HCT116 (cell line): ENCODE measurements around the gene TBXAS1.

ENCODE experiments used
- CBX3 ChIP-seq: IDR thresholded peaks from 2 replicates; pipeline ENCODE4 v1.6.1; 2012; ENCODE audit warnings: low read depth
- CTCF ChIP-seq, 3 experiments: fragments of 200-600 bp in 1 of 3; sonication (generic) in 1 of 3; IDR thresholded peaks in 2 of 3; conservative IDR thresholded peaks in 1 of 3; 2 replicates each; pipeline ENCODE4 v1.5.1; 2012 to 2017; ENCODE audit warnings: low read depth in 2 of 3, low read length in 2 of 3, antibody characterized with exemption in 1 of 3, borderline replicate concordance in 1 of 3, control low read depth in 1 of 3, mild to moderate bottlenecking in 1 of 3, mixed read lengths in 1 of 3, mixed run types in 1 of 3, moderate library complexity in 1 of 3; ENCODE audit not compliant: insufficient read depth in 1 of 3
- FOSL1 ChIP-seq: IDR thresholded peaks from 2 replicates; pipeline ENCODE4 v1.6.1; 2012; ENCODE audit warnings: low read depth
- JUND ChIP-seq: IDR thresholded peaks from 2 replicates; pipeline ENCODE4 v1.6.1; 2012
- MAX ChIP-seq: IDR thresholded peaks from 2 replicates; pipeline ENCODE4 v1.6.1; 2012
- POLR2A ChIP-seq: IDR thresholded peaks from 2 replicates; pipeline ENCODE4 v1.7.0; 2011; ENCODE audit warnings: borderline replicate concordance; ENCODE audit not compliant: insufficient read depth, insufficient read length; ENCODE audit errors: extremely low read depth
- POLR2AphosphoS5 ChIP-seq: IDR thresholded peaks from 2 replicates; pipeline ENCODE4 v1.6.1; 2011; ENCODE audit warnings: mild to moderate bottlenecking, low read depth, low read length, moderate library complexity
- RAD21 ChIP-seq: IDR thresholded peaks from 2 replicates; pipeline ENCODE4 v1.6.1; 2012; ENCODE audit warnings: low read depth, mild to moderate bottlenecking
- REST ChIP-seq: IDR thresholded peaks from 2 replicates; pipeline ENCODE4 v1.6.1; 2012; ENCODE audit warnings: low read depth
- SP1 ChIP-seq: IDR thresholded peaks from 2 replicates; pipeline ENCODE4 v1.6.1; 2012; ENCODE audit warnings: low read depth
- SRF ChIP-seq: IDR thresholded peaks from 2 replicates; pipeline ENCODE4 v1.6.1; 2012; ENCODE audit warnings: low read depth
- TCF7L2 ChIP-seq: IDR thresholded peaks from 2 replicates; pipeline ENCODE4 v1.7.0; 2011; ENCODE audit warnings: borderline replicate concordance, inconsistent platforms; ENCODE audit not compliant: insufficient read depth, insufficient read length; ENCODE audit errors: extremely low read depth
- ZBTB33 ChIP-seq: IDR thresholded peaks from 2 replicates; pipeline ENCODE4 v1.6.1; 2011; ENCODE audit warnings: mild to moderate bottlenecking, low read length, moderate library complexity; ENCODE audit not compliant: insufficient replicate concordance; ENCODE audit errors: extremely low read depth

- TF ChIP-seq POLR2AphosphoS5 (no peak), FOSL1 (no peak), CBX3 (no peak), CTCF (IDR thresholded peaks at IDR 0.05 in 2 of 3, conservative IDR thresholded peaks at IDR 0.05 in 1 of 3; ENCODE audit: borderline replicate concordance in 1 of 3, insufficient read depth in 1 of 3, low read depth in 2 of 3, low read length in 2 of 3) (no peak), POLR2A (no peak), RAD21 (no peak), JUND (no peak), REST (no peak), TCF7L2 (no peak), MAX (no peak), SRF (no peak), ZBTB33 (no peak), SP1 (no peak)
Measured at GRCh38 chr7:139955109-139955820, 126.2 kb downstream of the TBXAS1 start.
